GM21423 (cell line): Measurements from ENCODE around the gene NDOR1.

Experiments
- ATAC-seq: cut with Tn5 transposase; IDR thresholded peaks from one replicate; pipeline ENCODE4 v1.9.1; 2021; ENCODE audit warnings: mild to moderate bottlenecking, moderate library complexity; ENCODE audit not compliant: unreplicated experiment

Gene NDOR1

DNA sequence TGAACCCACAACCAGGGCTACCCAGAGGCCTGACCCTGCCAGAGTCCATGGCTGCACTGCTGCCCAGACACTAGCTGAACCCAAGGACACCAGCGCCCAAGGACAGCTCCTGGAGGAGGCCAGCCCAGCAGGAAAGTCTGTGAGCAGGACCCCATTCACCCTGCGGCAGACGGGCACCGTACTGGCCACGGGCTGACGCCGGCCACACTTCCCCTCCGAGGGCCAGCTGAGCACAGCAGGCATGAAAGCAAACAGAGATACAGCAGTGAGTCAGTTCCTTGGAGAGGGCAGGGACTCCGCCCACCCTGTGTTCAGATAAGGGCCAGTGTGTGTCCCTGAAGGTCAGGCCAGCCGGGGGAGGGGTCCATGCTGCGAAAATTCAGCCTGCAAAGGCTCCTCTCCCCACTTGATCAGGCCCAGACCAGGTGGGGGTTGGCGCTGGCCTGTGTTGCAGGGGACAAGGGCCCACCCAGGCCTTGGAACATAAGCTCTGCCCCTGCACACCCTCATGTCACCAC lies 13.3 kb downstream of the NDOR1 start:
- ATAC-seq, result no peak

DNA sequence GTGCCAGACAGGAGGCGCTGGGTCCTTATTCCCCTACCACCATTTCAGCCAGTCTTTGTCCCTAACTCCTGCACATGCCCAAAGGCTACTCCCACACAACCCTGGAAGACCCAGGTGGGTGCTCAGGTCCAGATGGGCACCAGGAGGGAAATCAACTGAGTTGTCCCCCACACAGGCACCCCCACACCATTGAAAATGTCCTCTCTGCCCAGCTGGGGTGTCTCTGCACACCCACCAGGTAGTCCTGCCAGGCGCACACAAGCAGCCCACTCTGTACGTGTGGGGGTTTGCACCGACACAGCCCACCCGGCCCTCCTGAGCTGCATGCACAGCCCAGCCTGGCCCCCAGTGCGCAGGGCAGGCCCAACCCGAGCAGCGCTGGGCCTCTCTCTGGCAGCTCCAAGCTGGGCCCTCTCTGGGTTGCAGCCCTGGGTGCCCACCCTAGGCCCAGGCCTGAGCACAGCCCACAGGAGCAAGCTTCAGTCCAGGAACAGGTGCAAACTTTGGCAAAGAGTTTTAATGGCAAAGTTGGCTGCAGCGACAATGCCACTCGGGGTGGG lies 14.3 kb downstream of the NDOR1 start:
- no peak for ATAC-seq

DNA sequence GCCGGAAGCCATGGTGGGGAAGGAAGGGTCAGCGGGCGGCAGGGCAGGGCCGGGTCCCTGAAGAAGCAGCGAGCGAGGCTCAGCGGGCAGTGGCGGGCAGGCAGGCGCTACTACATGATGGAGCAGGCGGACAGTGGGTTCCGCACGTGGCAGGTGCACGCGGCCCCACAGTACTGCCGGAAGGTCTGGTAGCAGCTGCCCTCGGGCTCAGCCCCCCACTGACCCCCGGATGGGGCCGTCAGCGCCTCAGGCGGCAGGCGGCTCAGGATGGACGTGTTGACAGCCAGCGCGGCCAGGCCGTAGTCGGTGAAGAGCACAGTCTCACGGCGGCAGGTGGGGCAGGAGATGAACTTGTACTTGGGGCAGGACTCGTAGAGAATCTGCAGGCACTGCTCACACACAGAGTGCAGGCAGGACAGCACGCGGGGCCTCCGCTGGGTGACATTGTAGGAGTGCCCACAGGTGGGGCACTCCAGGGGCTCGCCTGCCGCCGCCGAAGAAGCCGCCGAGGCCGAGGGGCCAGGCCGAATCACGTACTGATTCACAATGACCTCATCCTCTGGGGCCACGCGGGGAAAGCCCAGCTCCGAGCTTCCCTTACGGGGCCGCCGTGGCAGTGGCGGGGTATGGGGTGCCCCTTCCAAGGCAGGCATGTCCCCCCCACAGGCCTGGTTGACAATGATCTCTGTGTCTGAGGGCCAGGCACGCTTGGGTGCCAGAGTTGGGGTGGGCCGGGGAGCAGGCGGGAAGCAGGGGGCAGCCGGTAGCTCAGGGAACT lies 15.0 kb downstream of the NDOR1 start:
- no peak for ATAC-seq

DNA sequence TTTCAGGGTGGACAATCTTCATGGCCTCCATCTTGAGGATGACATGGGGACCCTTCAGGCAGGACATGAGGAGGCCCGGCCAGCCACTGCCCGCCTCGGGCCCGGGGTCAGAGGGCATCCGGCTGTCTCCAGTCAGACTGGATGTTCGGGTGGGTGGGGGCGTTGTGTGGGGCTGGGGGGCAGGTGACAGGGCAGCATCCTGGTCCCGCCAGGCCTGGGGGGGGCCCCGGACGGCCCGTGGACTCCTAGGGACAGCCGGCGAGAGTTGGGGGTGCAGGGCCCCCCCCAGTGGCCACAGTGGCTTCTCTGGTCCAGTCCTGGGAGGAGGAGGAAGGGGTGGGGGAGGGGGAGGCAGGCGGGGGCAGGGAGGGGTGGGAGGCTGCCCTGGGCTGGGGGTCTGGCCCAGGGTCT lies 15.6 kb downstream of the NDOR1 start:
- no peak for ATAC-seq

DNA sequence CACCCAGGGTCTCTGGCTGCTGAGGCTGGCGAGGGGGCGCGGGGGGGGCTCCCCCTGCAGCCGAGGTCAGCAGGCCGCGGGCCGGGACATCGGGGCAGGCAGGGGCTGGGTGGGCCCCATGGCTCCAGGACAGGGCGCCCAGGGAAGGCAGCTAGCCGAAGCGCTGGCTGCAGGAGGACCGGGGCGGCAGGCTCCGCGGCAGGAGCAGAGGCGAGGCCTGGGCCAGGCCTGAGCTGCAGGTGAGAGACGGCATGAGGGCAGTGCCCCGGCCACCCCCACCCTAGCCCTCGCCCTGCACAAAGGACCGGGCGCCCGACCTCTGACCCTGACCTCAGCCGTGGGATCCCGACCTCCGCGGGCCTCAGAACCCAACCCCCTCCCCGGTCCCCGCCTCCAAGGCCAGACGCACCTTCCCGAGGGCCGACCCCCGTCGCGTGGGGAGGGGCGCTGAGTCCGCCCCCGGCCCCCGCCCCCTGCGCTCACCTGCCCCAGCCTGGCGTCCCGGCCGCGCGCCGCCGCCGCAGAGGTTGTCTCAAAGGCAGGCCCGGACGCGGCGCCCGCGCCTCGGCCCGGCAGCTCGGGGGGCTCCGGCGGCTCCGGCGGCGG lies 16.1 kb downstream of the NDOR1 start:
- ATAC-seq, result no peak

DNA sequence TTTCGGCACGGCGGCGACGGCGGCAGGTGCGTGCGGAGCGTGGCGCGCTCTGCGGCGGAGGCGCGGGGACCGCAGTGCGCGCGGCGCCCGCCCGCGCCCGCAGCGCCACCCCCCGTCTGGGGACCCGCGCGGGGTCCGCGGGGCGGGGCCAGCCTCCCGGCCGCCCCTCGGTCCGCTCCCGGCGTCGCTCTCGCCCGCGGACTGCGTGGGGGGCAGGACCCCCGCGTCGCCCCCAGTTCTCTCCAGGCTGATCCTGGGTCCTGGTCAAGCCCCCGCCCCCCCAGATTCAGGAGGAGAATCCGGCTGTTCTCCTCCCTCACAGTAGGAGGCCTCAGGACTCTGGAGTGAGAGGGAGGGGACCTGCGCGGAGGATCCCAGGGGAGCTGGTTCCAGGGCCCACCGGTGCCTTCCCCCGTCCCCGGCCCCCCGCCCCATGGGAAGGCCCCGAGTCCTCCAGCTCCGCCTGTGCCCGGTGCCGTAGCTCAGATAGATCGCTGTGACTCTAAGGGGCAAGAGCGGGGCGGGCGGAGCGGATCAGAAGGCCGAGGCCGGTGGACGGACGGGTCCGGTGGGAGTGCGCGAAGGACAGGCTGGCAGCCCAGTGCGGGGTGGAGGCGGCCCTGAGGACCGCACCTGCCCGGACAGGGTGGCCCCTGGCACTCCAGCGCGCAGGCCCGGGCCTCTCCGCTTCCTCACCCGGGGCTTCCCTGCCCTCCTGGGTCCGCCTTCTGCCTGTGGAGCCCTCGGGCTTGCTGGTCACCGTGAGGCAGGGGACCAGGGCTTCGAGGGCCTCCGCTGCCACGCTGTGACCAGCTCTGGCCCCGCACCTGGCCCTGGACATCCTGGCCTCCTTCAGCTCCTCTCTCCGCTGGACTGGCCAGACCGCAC lies 16.9 kb downstream of the NDOR1 start, which contains the start of gene RNF208:
RNF208 (minus strand) TSS at position 51 of the 888 bp plus-strand sequence. CDS start 1,028 bp downstream, outside the sequence.
- no peak for ATAC-seq

DNA sequence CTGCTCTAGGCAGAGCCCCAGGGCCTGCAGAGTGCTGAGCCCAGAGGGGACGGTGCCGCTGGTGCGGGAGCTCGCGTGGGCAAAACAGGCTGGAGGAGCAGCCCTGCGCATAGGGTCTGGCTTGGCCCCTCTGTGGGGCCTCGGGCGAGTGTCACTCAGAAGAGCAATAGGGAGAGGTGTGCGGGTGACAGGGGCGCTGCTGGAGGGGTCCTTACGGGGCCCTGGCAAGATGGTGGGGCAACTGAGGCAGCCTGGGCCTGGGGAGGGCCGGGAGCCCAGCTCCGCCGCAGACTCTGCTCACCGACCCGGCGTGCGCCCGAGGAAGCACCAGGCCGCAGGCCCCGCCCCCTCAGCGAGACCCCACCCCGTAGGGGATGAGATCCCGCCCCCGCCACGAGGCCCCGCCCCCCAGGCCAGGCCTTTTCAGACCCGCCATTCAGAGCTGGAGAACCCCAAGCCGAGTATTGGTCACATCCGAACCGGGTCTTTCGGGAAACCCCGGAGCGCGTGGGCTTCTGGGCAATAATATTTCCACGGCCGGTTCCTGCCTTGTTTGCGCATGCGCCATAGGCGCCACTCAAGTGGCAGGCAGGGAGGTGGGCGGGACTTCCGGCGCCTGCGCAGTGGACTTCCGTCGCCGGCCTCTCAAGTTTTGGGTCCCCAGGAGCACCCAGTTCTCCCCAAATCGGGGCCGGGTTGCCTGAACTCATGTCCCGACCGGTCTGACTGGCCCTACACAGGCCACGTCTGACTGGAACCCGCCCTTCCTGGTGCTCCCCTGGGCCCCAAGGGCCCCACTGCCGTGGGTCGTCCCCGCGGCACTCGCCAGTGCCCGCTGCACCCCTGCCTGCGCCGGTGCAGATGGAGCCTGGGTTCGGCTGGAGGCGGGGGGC lies 17.8 kb downstream of the NDOR1 start:
- ATAC-seq, result peak; percentile 77

DNA sequence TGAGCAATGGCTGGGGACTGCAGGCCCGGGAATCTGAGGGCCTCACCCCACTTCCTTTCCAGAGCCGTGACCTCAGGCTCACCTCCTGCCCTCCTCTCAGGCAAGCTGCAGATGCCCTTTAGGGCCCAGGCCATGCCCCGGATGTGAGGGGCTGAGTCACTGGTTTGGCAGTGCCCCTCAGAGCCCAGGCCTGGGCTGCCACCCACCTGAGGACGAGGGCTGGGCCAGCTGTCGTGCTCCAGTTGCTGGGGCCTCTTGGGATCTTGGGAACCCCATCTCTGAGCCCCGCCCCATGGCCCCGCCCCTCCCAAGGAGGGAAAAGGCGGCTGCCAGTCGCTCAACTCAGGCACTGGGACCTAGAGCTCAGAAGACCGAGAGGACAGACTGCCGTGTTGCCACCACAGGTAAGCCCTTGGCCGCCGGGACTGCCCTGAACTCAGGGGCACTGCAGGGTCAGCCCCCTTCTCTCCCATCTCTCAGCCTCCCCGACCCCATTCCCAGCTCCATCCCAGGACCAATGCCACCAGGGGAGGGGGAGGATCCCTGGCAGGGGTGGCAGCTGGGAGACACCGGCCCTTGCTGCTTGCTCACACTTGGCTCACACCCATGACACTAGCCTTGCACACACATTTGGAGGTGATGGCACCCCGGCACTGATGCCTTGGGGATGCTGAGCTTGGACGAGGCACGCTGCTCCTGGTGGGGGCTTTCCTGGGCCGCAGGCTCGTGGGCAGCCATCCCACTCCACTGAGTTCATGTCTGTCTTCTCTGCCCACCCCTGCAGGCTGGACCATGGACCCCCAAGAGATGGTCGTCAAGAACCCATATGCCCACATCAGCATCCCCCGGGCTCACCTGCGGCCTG lies 19.6 kb downstream of the NDOR1 start, which contains the start of gene CYSRT1:
CYSRT1 (plus strand) TSS at position 345 of the 865 bp plus-strand sequence; CDS start at position 793, 448 bp downstream.
- no peak for ATAC-seq

DNA sequence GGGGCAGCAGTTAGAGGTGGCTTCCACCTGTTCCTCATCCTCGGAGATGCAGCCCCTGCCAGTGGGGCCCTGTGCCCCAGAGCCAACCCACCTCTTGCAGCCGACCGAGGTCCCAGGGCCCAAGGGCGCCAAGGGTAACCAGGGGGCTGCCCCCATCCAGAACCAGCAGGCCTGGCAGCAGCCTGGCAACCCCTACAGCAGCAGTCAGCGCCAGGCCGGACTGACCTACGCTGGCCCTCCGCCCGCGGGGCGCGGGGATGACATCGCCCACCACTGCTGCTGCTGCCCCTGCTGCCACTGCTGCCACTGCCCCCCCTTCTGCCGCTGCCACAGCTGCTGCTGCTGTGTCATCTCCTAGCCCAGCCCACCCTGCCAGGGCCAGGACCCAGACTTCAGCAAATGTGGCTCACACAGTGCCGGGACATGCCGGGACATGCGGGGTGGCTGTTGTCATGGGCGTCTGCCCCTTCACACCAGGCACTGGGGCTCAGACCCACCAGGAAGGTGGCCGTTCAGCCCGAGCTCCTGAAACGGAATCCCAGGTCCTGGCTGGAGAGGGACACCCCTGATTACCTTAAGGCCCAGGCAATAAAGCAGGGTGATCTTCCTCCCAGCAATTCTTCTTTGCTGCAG lies 20.3 kb downstream of the NDOR1 start:
- ATAC-seq, result no peak

DNA sequence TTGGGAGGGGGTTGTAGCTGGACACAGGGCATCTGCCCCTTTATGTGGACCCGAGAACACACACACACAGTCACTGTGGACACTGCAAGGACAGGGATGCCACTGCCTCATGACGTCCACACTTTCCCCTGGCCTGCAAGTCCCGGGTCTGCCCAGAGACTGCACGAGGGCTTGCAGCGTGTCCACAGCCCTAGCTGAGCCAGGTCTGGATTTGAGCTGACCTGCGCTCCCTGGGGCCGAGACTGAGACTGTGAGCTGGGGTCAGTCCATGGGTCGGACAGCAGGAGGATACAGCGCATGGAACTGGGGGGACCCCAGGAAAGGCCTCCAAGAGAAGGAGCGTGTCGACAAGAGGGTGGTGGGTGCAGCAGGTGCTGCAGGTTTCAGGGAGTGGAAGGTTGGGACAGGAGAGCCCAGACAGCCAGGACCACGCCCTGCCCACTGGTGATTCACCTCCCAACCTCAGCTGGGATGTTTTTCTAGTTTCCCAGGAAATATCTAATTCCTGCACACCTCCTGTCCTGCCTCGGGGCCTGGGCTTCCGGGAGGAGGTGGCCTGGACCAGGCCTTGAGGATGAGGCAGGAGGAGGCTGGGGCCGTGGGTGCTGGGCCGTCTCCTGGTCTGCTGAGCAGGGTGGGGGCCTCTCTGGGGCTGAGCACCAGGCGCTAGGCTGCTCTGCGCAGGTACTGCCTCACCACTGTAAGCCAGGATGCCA lies 21.0 kb downstream of the NDOR1 start:
- no peak for ATAC-seq

DNA sequence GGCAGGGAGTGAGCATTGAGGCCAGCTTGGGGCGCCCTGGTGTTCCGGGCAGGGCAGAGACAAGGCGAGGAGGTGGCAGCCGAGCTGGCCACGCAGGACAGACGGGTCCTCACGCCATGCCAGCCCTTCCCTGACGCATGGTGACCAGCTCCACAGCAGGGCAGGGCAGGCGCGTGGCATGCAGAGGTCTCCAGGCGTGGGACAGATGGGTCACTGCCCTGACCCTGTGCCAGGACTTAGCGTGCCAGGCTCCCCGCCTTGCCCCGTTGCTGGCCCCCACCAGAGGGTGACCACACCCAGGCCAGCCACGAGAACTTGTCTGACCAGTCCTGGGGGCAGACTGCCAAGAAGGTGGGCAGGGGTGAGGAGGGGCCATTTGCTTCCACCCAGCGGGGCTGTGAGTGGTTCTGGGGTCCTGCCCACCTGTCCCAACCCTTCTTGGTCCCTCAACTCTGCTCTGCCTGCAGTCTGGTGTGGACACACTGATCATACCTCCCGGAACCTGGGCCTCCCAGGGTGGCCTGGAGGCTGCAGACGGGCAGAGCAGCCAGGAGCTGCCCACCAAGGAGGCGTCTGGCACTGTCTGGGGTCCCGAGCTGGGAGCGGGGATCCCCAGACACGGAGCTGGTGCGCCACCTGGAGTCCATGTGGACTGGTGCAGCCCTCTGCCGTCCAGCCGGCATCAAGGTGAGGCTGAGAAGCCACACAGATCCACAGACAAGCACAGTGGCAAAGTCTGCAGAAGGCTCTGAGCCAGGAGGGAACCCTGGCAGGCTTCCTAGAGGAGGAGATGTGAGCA lies 21.8 kb downstream of the NDOR1 start, which contains the start of gene RNF224:
RNF224 (plus strand) TSS at position 449 of the 799 bp plus-strand sequence. CDS start 834 bp downstream, outside the sequence.
- no peak for ATAC-seq

DNA sequence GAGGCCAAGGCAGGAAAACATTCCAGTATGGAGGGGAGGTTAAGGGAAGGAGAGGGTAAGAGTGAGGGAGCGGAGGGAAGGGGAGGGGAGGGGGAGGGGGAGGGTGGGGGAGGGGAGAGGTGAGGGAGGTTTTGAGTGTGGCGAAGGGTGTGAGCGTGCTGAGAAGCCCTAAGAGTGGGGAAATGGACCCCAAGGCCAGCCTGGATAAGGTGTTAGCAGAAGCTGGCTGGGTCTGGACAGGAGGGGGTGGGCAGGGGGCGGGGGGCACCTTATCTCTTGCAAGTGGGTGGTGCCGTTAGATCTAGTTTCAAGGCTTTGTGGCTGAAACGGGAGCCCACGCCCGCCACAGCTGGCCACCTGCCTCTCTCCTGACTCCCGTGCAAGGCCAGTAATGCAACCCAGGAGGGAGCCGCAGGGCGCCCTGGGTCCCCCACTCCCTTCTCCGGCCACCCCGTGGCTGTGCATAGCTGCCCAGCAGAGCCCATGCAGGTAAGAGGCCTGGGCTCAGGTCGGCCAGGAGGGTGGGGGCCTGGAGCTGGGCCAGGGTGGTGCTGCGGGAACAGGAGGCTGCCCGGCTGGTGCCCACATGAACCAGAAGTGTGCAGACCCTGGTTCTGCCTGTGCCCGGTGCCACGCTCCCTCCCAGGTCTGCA lies 22.5 kb downstream of the NDOR1 start:
- ATAC-seq, result no peak

DNA sequence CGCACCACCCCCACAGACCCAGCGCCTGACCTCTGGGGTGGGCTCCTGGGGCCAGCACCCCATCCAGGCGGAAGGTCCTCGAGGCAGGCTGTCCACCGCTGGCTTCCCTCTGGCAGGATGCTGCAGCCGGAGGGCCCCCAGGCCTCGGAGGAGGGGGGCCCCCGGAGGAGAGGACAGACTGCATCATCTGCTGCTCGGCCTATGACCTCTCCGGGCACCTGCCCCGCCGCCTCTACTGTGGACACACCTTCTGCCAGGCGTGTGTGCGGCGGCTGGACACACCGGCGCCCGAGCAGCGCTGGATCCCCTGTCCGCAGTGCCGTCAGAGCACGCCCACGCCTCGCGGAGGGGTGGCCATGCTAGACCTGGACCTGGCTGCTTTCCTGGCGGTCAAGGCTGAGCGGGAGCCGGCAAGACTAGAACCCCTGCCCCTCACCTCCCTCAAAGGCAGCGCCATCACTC lies 23.0 kb downstream of the NDOR1 start:
- no peak for ATAC-seq

DNA sequence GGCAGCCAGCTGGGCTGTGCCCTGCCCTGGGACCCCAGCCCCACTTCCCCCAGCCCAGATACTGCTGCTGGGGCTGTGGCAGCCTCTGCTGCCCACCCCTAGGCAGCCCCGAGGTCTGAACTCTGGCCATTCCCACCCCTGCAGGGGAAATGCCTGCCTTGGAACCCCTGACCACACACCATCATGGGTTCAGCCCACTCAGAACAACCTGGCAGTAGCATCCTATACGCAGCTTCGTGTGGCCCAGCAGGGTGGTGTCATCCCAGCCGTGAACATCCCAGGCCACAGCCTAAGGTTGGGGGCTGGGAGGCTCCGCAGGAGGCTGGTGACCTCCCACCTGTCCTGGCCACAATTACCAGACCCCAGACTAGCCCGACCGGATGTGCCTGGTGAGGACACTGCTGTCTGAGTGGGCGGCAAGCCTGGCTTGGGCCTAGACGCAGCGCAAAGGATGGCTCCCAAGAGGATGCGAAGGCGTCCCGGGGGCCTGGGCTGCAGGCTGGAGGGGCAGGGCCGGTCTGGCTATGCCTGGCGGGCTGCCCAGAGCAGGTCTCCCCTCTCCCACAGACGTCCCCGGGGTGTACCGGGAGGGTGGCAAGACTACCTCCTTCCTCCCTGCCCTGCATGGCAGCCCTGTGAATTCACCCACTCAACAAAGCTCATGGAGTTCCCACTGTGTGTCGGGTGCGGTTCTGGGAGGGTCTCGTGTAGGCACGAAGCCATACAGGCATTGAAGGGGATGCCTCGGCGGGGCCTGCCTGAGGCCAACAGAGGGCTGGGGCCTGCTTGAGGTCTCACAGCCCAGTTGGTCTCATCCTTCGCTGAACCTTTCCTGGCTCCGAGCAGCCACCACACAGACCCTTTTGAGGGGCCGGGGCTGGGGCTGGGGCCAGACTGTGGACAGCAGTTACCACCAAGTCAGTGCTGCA lies 23.7 kb downstream of the NDOR1 start:
- ATAC-seq, result no peak
